HFF-Myc (cell line): ENCODE results near the gene CDON.

Experiments used
- DNase-seq: peaks from one replicate; pipeline ENCODE4 v3.0.0-alpha.2; 2011; ENCODE audit warnings: low read depth; ENCODE audit errors: extremely low read depth
- H3K4me3 ChIP-seq: replicated peaks from 2 replicates; pipeline ENCODE4 v1.5.1; 2011; ENCODE audit warnings: low read depth, mild to moderate bottlenecking, control low read depth, low read length
- TF ChIP-seq, protein P1 (sequence below): IDR thresholded peaks from 2 replicates; pipeline ENCODE4 v1.5.1; 2012; ENCODE audit warnings: mild to moderate bottlenecking, low read depth, low read length, control low read depth; ENCODE audit errors: missing control alignments

The CDON gene, protein sequence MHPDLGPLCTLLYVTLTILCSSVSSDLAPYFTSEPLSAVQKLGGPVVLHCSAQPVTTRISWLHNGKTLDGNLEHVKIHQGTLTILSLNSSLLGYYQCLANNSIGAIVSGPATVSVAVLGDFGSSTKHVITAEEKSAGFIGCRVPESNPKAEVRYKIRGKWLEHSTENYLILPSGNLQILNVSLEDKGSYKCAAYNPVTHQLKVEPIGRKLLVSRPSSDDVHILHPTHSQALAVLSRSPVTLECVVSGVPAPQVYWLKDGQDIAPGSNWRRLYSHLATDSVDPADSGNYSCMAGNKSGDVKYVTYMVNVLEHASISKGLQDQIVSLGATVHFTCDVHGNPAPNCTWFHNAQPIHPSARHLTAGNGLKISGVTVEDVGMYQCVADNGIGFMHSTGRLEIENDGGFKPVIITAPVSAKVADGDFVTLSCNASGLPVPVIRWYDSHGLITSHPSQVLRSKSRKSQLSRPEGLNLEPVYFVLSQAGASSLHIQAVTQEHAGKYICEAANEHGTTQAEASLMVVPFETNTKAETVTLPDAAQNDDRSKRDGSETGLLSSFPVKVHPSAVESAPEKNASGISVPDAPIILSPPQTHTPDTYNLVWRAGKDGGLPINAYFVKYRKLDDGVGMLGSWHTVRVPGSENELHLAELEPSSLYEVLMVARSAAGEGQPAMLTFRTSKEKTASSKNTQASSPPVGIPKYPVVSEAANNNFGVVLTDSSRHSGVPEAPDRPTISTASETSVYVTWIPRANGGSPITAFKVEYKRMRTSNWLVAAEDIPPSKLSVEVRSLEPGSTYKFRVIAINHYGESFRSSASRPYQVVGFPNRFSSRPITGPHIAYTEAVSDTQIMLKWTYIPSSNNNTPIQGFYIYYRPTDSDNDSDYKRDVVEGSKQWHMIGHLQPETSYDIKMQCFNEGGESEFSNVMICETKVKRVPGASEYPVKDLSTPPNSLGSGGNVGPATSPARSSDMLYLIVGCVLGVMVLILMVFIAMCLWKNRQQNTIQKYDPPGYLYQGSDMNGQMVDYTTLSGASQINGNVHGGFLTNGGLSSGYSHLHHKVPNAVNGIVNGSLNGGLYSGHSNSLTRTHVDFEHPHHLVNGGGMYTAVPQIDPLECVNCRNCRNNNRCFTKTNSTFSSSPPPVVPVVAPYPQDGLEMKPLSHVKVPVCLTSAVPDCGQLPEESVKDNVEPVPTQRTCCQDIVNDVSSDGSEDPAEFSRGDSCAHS (N-terminal part only)

DNA sequence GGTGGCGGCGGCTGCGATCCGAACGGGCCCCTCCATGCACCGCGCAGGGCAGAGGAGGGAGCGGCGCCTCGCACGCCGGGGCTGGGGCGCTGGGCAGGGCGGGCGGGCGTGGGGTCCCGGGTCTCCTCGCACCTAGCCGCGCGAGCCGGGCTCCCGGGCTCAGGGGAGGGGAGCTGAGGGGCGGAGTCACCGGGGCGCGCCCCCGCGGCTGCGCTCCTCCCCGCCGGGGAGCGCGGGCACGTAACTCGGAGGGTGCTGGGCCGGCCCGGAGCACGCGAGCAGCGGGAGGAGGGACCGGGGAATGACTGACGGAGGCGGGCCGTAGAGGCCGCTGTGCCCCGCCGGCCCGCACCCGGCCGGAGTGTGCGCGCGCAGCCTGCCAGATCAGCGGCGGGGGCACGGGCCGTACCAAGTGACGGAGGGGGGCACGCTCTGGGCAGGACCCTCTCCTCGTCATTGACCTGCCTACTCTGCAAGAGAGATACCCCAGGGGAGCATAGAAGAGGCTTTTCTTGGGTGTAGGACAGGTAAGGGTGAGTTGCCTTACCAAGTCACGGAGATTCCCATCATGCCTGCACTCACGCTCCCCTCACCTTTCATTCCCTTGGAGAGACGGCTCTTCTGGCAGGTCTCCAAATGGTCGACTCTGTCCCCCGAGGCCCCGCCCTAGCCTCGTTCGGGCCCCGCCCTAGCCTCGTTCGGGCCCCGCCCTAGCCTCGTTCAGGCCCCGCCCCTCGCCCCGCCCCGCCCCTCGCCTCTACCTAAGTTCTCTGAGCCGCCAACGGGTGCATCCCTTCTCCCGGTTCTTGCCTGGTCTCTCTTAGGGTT lies at the start of gene CDON:
TSS of gene CDON (minus strand) at position 188 of the 828 bp plus-strand sequence. CDS start 39,390 bp downstream, outside the sequence.
- DNase-seq: peak; percentile 78
- H3K4me3 ChIP-seq: peak within 1 kb of the TSS; percentile 51
- TF ChIP-seq, protein P1, sequence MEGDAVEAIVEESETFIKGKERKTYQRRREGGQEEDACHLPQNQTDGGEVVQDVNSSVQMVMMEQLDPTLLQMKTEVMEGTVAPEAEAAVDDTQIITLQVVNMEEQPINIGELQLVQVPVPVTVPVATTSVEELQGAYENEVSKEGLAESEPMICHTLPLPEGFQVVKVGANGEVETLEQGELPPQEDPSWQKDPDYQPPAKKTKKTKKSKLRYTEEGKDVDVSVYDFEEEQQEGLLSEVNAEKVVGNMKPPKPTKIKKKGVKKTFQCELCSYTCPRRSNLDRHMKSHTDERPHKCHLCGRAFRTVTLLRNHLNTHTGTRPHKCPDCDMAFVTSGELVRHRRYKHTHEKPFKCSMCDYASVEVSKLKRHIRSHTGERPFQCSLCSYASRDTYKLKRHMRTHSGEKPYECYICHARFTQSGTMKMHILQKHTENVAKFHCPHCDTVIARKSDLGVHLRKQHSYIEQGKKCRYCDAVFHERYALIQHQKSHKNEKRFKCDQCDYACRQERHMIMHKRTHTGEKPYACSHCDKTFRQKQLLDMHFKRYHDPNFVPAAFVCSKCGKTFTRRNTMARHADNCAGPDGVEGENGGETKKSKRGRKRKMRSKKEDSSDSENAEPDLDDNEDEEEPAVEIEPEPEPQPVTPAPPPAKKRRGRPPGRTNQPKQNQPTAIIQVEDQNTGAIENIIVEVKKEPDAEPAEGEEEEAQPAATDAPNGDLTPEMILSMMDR: no peak

GRCh38 chr11:126111458-126112116 lies 48.9 kb upstream of the CDON start:
- no peak overlapping the region for H3K4me3 ChIP-seq
- DNase-seq: no peak
- TF ChIP-seq, protein P1: no peak

GRCh38 chr11:126109941-126110731 lies 47.5 kb upstream of the CDON start:
- TF ChIP-seq, protein P1: no peak
- DNase-seq: no peak

DNA sequence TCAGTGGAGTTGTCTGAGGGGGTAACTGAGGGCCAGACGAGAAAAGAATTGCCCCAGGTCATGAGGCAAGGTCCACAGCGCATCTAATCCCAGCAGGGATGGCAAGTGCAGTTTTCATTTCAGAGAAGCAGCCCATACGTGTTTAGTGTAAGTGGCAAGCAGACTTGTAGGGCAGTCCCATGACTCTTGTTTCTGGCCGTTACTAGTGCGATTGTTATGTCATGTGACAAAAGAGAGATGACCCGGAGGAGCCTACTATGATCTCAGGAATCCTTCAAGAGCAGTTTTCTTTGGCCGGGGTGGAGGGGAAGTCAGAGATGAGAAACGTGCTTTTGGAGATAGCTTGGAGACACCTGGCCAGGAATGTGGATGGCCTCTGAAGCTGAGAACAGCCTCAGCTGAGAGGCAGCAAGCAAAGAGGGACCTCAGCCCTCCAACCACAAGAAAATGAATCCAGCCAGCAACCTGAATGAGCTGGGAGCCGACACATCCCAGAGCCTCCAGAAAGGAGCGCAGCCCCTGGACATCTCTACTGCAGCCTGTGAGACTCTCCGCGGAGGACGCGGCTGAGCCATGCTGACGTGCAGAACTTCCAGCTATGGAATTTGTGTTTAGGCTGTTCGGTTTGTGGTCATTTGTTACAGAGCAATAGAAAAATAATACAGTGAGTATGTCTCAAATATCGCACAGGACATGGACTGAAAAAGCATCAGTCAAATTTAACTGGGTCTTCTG lies 44.1 kb upstream of the CDON start:
- TF ChIP-seq, protein P1: no peak
- no peak for DNase-seq

More at GRCh38 chr11:126109941-126110731, 47.5 kb upstream of the CDON start:
- H3K4me3 ChIP-seq: no peak overlapping the region

DNA sequence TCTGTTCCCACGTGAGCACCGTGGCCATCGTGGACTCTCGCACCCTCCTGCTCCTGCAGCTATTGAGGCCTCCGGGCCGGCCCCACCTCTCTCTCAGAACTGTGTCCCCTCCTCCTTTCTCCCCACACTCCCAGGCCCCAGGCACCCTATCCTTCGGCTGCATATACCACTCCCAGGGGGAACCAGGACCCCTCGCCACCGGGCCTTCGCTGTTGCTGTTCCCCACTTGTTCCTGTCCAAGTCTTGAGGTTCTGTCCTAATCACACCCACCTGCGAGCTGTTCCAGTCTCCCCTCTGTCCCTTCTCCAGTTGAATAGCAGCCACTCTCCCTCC lies 43.0 kb upstream of the CDON start:
- no peak for DNase-seq
- TF ChIP-seq, protein P1: no peak
- H3K4me3 ChIP-seq: no peak overlapping the region

More for the DNA sequence above, 44.1 kb upstream of the CDON start:
- no peak overlapping the region for H3K4me3 ChIP-seq
